GM18526 (cell line): ENCODE data around the gene UBE3D.

Source experiments
- POLR2A ChIP-seq: IDR thresholded peaks from 3 replicates; pipeline ENCODE4 v1.6.1; 2011; ENCODE audit not compliant: insufficient read length; ENCODE audit errors: extremely low read depth

Gene UBE3D

GRCh38 chr6:82959385-82959941 is 106.2 kb downstream of the UBE3D start:
- TF ChIP-seq POLR2A = no peak

GRCh38 chr6:82958551-82958950 is 107.1 kb downstream of the UBE3D start:
- TF ChIP-seq POLR2A = no peak

- no peak for TF ChIP-seq POLR2A
Measured at GRCh38 chr6:82957868-82958245, 107.8 kb downstream of the UBE3D start.

GRCh38 chr6:82957171-82957867 is 108.3 kb downstream of the UBE3D start:
- TF ChIP-seq POLR2A = no peak

- no peak for TF ChIP-seq POLR2A
Measured at GRCh38 chr6:82955841-82956240, 109.8 kb downstream of the UBE3D start.

- TF ChIP-seq POLR2A = no peak
Measured at GRCh38 chr6:82954937-82955577, 110.6 kb downstream of the UBE3D start.

- TF ChIP-seq POLR2A = no peak
Measured at GRCh38 chr6:82954356-82954755, 111.3 kb downstream of the UBE3D start.

- no peak for TF ChIP-seq POLR2A
Measured at GRCh38 chr6:82953871-82954270, 111.8 kb downstream of the UBE3D start.

GRCh38 chr6:82951935-82952334 is 113.7 kb downstream of the UBE3D start:
- no peak for TF ChIP-seq POLR2A

- TF ChIP-seq POLR2A = no peak
Measured at GRCh38 chr6:82951389-82951788, 114.3 kb downstream of the UBE3D start.

- TF ChIP-seq POLR2A = no peak
Measured at GRCh38 chr6:82924799-82925535, 140.7 kb downstream of the UBE3D start.

GRCh38 chr6:82921258-82921657 is 144.4 kb downstream of the UBE3D start:
- no peak for TF ChIP-seq POLR2A

GRCh38 chr6:82917346-82918064 is 148.1 kb downstream of the UBE3D start:
- TF ChIP-seq POLR2A = no peak

GRCh38 chr6:82915666-82916065 is 150.0 kb downstream of the UBE3D start:
- no peak for TF ChIP-seq POLR2A

- TF ChIP-seq POLR2A = no peak
Measured at GRCh38 chr6:82914511-82914910, 151.1 kb downstream of the UBE3D start.
